ENCODE results near the gene GRB14.
A peak's percentile ranks its signal among the peaks of the same experiment; 100 is the strongest.
"Not testable (repeated sequence)": the region's sequence is repeated elsewhere in the genome, so short reads cannot be mapped to it uniquely, and the experiment has no call there.

The GRB14 gene

GRCh38 chr2:164642946-164643555 is 21.8 kb upstream of the GRB14 start:
- H3K27me3 ChIP-seq (ENCODE audit: insufficient read depth, low read length): no peaks in the 10 kb centered on the region
- no peak overlapping the region for H3K4me3 ChIP-seq (ENCODE audit: low read length)
- H3K4me1 ChIP-seq (ENCODE audit: insufficient read depth, low read length): no peaks in the 10 kb centered on the region
- no peaks in the 10 kb centered on the region for H3K9me3 ChIP-seq (ENCODE audit: low read length)
- no peaks in the 10 kb centered on the region for H3K36me3 ChIP-seq (ENCODE audit: insufficient read depth, low read length)
- H2AFZ ChIP-seq (ENCODE audit: low read depth, low read length): no peak overlapping the region

GRCh38 chr2:164642268-164642667 is 21.0 kb upstream of the GRB14 start:
- Histone ChIP-seq H3K9me3 (ENCODE audit: low read length) (no peaks in the 10 kb centered on the region), H3K4me1 (ENCODE audit: insufficient read depth, low read length) (no peaks in the 10 kb centered on the region), H3K4me3 (ENCODE audit: low read length) (no peak overlapping the region), H2AFZ (ENCODE audit: low read depth, low read length) (no peak overlapping the region), H3K27me3 (ENCODE audit: insufficient read depth, low read length) (no peaks in the 10 kb centered on the region), H3K36me3 (ENCODE audit: insufficient read depth, low read length) (no peaks in the 10 kb centered on the region)

GRCh38 chr2:164628319-164628718 is 7.0 kb upstream of the GRB14 start:
- not testable (repeated sequence) for H2AFZ ChIP-seq (ENCODE audit: low read depth, low read length); H3K9me3 ChIP-seq (ENCODE audit: low read length); H3K4me1 ChIP-seq (ENCODE audit: insufficient read depth, low read length); H3K36me3 ChIP-seq (ENCODE audit: insufficient read depth, low read length); H3K27me3 ChIP-seq (ENCODE audit: insufficient read depth, low read length); H3K4me3 ChIP-seq (ENCODE audit: low read length)

- H3K9me3 ChIP-seq (ENCODE audit: low read length): no peaks in the 10 kb centered on the region
- H2AFZ ChIP-seq (ENCODE audit: low read depth, low read length): no peak overlapping the region
- H3K36me3 ChIP-seq (ENCODE audit: insufficient read depth, low read length): no peaks in the 10 kb centered on the region
- H3K27me3 ChIP-seq (ENCODE audit: insufficient read depth, low read length): no peaks in the 10 kb centered on the region
- peaks cover 8% of the 10 kb centered on the region for H3K4me1 ChIP-seq (ENCODE audit: insufficient read depth, low read length)
- H3K4me3 ChIP-seq (ENCODE audit: low read length): no peak overlapping the region
Measured at GRCh38 chr2:164625378-164625971, 4.2 kb upstream of the GRB14 start.

DNA sequence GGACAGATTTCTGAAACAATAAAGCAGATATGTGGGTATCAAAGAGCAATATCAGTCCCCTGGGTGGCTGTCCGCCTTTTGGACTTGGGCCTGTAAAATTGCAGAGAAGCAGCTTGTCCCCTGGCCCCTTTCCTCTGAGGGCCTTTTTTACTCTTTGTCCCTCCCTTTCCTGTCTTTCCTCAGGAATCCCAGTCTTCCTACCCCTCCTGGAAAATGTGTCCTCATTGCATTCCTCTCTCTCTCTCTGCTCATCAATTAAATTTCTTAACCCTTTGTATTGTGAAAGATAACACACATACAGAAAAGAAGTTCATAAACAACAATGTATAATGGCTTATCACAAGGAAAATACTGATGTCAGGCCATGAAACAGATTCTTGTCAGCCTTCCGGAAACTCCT is 3.0 kb upstream of the GRB14 start:
- no peak overlapping the region for H3K4me3 ChIP-seq (ENCODE audit: low read length)
- no peaks in the 10 kb centered on the region for H3K9me3 ChIP-seq (ENCODE audit: low read length)
- no peaks in the 10 kb centered on the region for H3K36me3 ChIP-seq (ENCODE audit: insufficient read depth, low read length)
- no peak overlapping the region for H2AFZ ChIP-seq (ENCODE audit: low read depth, low read length)
- no peaks in the 10 kb centered on the region for H3K27me3 ChIP-seq (ENCODE audit: insufficient read depth, low read length)
- H3K4me1 ChIP-seq (ENCODE audit: insufficient read depth, low read length): peaks cover 12% of the 10 kb centered on the region

DNA sequence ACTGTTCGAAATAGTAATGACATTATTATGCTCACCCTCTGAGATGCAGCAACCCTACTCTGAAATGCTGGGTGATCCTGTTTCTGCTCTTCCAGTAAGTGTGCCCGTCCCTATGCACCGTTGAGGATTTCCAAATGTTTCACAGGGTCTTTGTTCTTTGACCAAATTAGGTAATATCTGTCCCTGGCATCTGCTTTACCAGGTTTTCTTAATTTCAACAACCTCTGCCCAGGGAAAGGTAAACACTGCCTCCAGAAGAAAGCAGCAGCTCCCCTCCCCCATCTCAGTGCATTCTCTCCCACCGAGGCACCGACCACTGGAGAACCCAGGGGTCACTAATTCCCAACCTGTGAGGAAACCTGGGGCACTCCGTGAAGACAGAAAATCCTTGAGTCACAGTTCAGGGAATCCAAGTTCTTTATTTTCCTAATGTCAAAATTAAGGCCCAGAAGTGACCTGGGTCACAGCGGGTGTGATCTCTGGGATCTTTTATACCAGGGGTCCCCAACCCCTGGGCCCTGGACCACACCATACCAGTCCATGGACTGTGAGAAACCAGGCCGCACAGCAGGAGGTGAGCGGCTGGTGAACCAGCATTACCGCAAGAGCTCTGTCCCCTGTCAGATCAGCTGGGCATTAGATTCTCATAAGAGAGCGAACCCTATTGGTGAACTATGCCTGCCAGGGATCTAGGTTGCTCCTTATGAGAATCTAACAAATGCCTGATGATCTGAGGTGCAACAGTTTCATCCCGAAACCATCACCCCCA is 1.2 kb upstream of the GRB14 start:
- H3K4me3 ChIP-seq (ENCODE audit: low read length): no peak overlapping the region
- no peak overlapping the region for H2AFZ ChIP-seq (ENCODE audit: low read depth, low read length)
- no peaks in the 10 kb centered on the region for H3K9me3 ChIP-seq (ENCODE audit: low read length)
- H3K4me1 ChIP-seq (ENCODE audit: insufficient read depth, low read length): peaks cover 12% of the 10 kb centered on the region
- H3K27me3 ChIP-seq (ENCODE audit: insufficient read depth, low read length): no peaks in the 10 kb centered on the region
- no peaks in the 10 kb centered on the region for H3K36me3 ChIP-seq (ENCODE audit: insufficient read depth, low read length)

GRCh38 chr2:164621764-164622105 is 453 bp upstream of the GRB14 start:
- Histone ChIP-seq H3K4me1 (ENCODE audit: insufficient read depth, low read length) (peaks cover 12% of the 10 kb centered on the region), H3K27me3 (ENCODE audit: insufficient read depth, low read length) (no peaks in the 10 kb centered on the region), H3K36me3 (ENCODE audit: insufficient read depth, low read length) (no peaks in the 10 kb centered on the region), H2AFZ (ENCODE audit: low read depth, low read length) (peak overlapping the region; percentile 49), H3K4me3 (ENCODE audit: low read length) (peak overlapping the region; percentile 55), H3K9me3 (ENCODE audit: low read length) (no peaks in the 10 kb centered on the region)

DNA sequence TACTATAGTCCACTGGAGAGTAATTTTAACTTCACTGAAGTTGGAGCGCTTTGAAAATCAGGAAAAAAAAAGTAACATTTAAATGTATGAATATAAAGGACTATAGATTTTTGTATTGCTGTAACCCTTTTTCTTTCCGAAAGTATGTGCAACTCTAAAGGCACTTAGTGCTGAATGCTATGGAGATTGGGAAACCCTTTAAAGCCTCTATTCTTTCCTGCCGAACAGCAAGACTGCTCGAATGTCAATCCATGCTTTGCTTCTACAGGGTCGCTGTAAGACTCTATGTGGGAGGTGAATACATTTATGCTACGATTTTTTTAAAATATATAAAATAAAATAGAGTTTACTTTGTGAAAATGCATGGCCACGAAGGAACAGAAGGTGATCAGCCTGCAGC is 825 bp downstream of the GRB14 start:
- H3K4me1 ChIP-seq (ENCODE audit: insufficient read depth, low read length): peaks cover 12% of the 10 kb centered on the region
- H3K36me3 ChIP-seq (ENCODE audit: insufficient read depth, low read length): no peaks in the 10 kb centered on the region
- H2AFZ ChIP-seq (ENCODE audit: low read depth, low read length): peak overlapping the region; percentile 89
- peak overlapping the region; percentile 55 for H3K4me3 ChIP-seq (ENCODE audit: low read length)
- no peaks in the 10 kb centered on the region for H3K9me3 ChIP-seq (ENCODE audit: low read length)
- H3K27me3 ChIP-seq (ENCODE audit: insufficient read depth, low read length): no peaks in the 10 kb centered on the region

GRCh38 chr2:164617466-164617865 is 3.8 kb downstream of the GRB14 start:
- H3K27me3 ChIP-seq (ENCODE audit: insufficient read depth, low read length): no peaks in the 10 kb centered on the region
- no peak overlapping the region for H2AFZ ChIP-seq (ENCODE audit: low read depth, low read length)
- H3K4me1 ChIP-seq (ENCODE audit: insufficient read depth, low read length): peaks cover 7% of the 10 kb centered on the region
- no peaks in the 10 kb centered on the region for H3K36me3 ChIP-seq (ENCODE audit: insufficient read depth, low read length)
- no peak overlapping the region for H3K4me3 ChIP-seq (ENCODE audit: low read length)
- H3K9me3 ChIP-seq (ENCODE audit: low read length): no peaks in the 10 kb centered on the region

GRCh38 chr2:164613321-164613982 is 7.8 kb downstream of the GRB14 start:
- Histone ChIP-seq H3K36me3 (ENCODE audit: insufficient read depth, low read length) (no peaks in the 10 kb centered on the region), H2AFZ (ENCODE audit: low read depth, low read length) (no peak overlapping the region), H3K4me3 (ENCODE audit: low read length) (no peak overlapping the region), H3K9me3 (ENCODE audit: low read length) (no peaks in the 10 kb centered on the region), H3K27me3 (ENCODE audit: insufficient read depth, low read length) (no peaks in the 10 kb centered on the region), H3K4me1 (ENCODE audit: insufficient read depth, low read length) (no peaks in the 10 kb centered on the region)

DNA sequence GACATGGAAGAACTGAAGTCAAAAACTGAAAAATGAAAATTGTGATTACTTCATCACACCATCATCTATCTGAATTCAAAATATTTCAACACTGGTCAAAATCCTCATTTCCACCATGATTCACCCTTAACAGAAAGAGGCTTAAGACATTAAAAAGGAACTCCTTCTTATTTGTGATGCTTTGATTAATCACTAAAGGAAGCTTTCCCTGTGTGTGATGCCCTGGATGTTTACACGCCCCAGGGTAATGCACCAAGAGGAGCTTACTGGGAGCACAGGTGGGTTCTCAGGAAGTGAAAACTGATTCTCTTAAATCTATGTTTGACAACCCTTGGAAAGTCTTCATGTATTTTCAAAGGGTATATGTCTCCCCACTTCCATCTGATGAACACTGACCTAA is 11.5 kb downstream of the GRB14 start:
- H2AFZ ChIP-seq (ENCODE audit: low read depth, low read length): no peak overlapping the region
- H3K36me3 ChIP-seq (ENCODE audit: insufficient read depth, low read length): no peaks in the 10 kb centered on the region

GRCh38 chr2:164606557-164606956 is 14.7 kb downstream of the GRB14 start:
- no peak overlapping the region for H3K4me3 ChIP-seq (ENCODE audit: low read length)
- no peak overlapping the region for H2AFZ ChIP-seq (ENCODE audit: low read depth, low read length)

More for the DNA sequence above, 11.5 kb downstream of the GRB14 start:
- no peaks in the 10 kb centered on the region for H3K9me3 ChIP-seq (ENCODE audit: low read length)
- H3K27me3 ChIP-seq (ENCODE audit: insufficient read depth, low read length): no peaks in the 10 kb centered on the region
- H3K4me3 ChIP-seq (ENCODE audit: low read length): no peak overlapping the region
- peaks cover 4% of the 10 kb centered on the region for H3K4me1 ChIP-seq (ENCODE audit: insufficient read depth, low read length)

GRCh38 chr2:164605295-164605694 is 16.0 kb downstream of the GRB14 start:
- Histone ChIP-seq H3K4me3 (ENCODE audit: low read length) (no peak overlapping the region), H3K36me3 (ENCODE audit: insufficient read depth, low read length) (no peaks in the 10 kb centered on the region), H3K4me1 (ENCODE audit: insufficient read depth, low read length) (peaks cover 11% of the 10 kb centered on the region), H3K27me3 (ENCODE audit: insufficient read depth, low read length) (no peaks in the 10 kb centered on the region), H2AFZ (ENCODE audit: low read depth, low read length) (no peak overlapping the region), H3K9me3 (ENCODE audit: low read length) (no peaks in the 10 kb centered on the region)

More at GRCh38 chr2:164606557-164606956, 14.7 kb downstream of the GRB14 start:
- Histone ChIP-seq H3K9me3 (ENCODE audit: low read length) (no peaks in the 10 kb centered on the region), H3K4me1 (ENCODE audit: insufficient read depth, low read length) (peaks cover 11% of the 10 kb centered on the region), H3K27me3 (ENCODE audit: insufficient read depth, low read length) (no peaks in the 10 kb centered on the region), H3K36me3 (ENCODE audit: insufficient read depth, low read length) (no peaks in the 10 kb centered on the region)

Data from neuron (in vitro differentiated cells).